Stomach (tissue), 9 donors: ENCODE results near the gene DND1. TPM values are rescaled to one million over a fixed set of nuclear protein-coding genes. Genes with fewer than 3 reads are reported as not detected.

ENCODE experiments used
- DNase-seq, 2 donors: peaks; one replicate each; pipeline versions ENCODE4 v3.0.0 to v3.0.0-alpha.2; 2013 to 2019
- H3K27ac ChIP-seq, 5 donors: fragments of 200-600 bp in 4 of 5; sonication (generic) in 4 of 5; one replicate each; pipeline ENCODE4 v1.5.1; 2013 to 2019; ENCODE audit warnings: mild to moderate bottlenecking in 1 of 5, moderate library complexity in 1 of 5
- H3K27me3 ChIP-seq, 3 donors: fragments of 200-600 bp; sonication (generic); one replicate each; pipeline ENCODE4 v1.5.1; 2017 to 2019; ENCODE audit warnings: mixed run types in 1 of 3
- H3K36me3 ChIP-seq, 4 donors: fragments of 200-600 bp; sonication (generic); 1 replicate in 3 of 4; 2 replicates in 1 of 4; pipeline ENCODE4 v1.5.1; 2016 to 2019
- H3K4me1 ChIP-seq, 4 donors: fragments of 200-600 bp; sonication (generic); one replicate each; pipeline ENCODE4 v1.5.1; 2016 to 2019
- H3K4me3 ChIP-seq, 4 donors: fragments of 200-600 bp; sonication (generic) in 3 of 4; one replicate each; pipeline ENCODE4 v1.5.1; 2016 to 2019; ENCODE audit warnings: mild to moderate bottlenecking in 1 of 4
- H3K9me3 ChIP-seq, 4 donors: fragments of 200-600 bp; sonication (generic); one replicate each; pipeline ENCODE4 v1.5.1; 2016 to 2019
- EP300 ChIP-seq: sonication (generic); formaldehyde crosslinking; IDR thresholded peaks from one replicate; pipeline ENCODE4 v1.6.1; 2017; ENCODE audit warnings: antibody characterized with exemption
- POLR2A ChIP-seq, 4 donors: fragments of 450-650 bp; IDR thresholded peaks; one replicate each; pipeline ENCODE4 v1.6.1; 2016; ENCODE audit warnings: antibody characterized with exemption in 4 of 4, control low read depth in 2 of 4, mild to moderate bottlenecking in 1 of 4, moderate library complexity in 1 of 4
- POLR2AphosphoS5 ChIP-seq, 3 donors: sonication (generic); formaldehyde crosslinking; IDR thresholded peaks; one replicate each; pipeline ENCODE4 v1.6.1; 2016; ENCODE audit warnings: antibody characterized with exemption in 3 of 3
- WGBS, 5 donors: extraction: QIAGEN DNeasy Blood & Tissue Kit in 3 of 5; methylation state at CpG; one replicate each; pipeline versions ENCODE4 v1.1.5 to v1.1.7; 2013 to 2018; 5-methylcytosine and 5-hydroxymethylcytosine counted together
- intact Hi-C: fragments of 100-400 bp; cut with DNase I; formaldehyde crosslinking; loops from one replicate; pipeline ENCODE4 v1.15.1; 2023; ENCODE audit warnings: low total_unique reads
- polyA plus RNA-seq, 3 donors: library from polyadenylated mRNA; stranded (reverse); fragments of 200-250 nt; gene quantifications; one replicate each; pipeline ENCODE4 v1.2.3, GENCODE V29; 2013
- total RNA-seq, 5 donors: library from RNA; depleted of rRNA; stranded (reverse); fragments of >200 nt; gene quantifications; one replicate each; pipeline versions ENCODE4 v1.1.0 to v1.2.3, GENCODE V29; 2014 to 2016
- TF ChIP-seq, protein P1 (sequence below), 7 experiments: fragments of 450-650 bp in 4 of 7; fragments of 200-600 bp in 3 of 7; sonication (generic) in 3 of 7; IDR thresholded peaks; one replicate each; pipeline ENCODE4 v1.5.1; 2016 to 2019; ENCODE audit warnings: antibody characterized with exemption in 7 of 7, control low read depth in 2 of 7, mild to moderate bottlenecking in 1 of 7
- donor health status: healthy with polysubstance abuse.
- donor health status: Bipolar disorder and iron deficiency.
- donor health status: healthy.

DND1 gene
- total and polyA plus RNA-seq, 8 donors: 0.50 to 6.4 (median 1.5) TPM; not detected in 4

DNA sequence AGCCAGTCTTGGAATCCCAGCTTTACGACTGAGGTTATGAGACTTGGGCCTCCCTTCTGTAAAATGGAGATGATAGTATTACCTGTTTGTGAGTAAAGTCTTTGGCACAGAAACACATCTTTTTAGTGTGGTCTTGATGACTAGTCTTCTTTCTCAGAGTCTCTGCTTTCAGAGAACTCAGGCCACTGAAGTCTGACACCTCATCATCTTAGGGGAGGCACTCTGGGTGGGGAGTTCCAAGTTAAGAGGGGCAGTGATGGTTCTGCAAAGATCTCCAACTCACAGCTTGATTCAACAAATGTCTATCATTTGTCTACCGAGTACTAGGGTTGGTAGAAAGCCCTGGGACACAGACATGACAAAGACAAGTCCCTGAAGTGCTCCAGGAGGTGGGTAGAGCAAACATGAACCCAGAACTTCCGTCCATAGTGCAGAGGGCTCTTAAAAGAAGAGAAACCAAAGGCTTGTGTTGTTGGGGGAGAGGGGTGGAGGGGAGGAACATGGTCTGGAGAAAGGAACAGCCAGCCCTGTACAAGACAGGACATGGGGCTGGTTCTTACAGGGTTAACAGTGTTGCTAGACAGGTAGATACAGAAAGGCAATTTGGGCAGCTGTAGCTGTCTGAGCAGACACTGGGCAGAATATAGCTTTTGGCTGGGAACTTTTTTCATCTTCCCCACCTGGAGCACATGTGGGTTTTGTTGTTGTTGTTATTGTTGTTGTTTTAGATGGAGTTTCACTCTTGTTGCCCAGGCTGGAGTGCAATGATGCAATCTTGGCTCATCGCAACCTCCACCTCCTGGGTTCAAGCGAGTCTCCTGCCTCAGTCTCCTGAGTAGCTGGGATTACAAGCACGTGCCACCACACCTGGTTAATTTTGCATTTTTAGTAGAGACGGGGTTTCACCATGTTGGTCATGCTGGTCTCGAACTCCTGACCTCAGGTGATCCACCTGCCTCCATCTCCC is 37.8 kb downstream of the DND1 start:
- DNase-seq: no peak
- H3K36me3 ChIP-seq: no peaks in the 10 kb centered on the region
- intact Hi-C loops: no loop called here
- H3K9me3 ChIP-seq: no peaks in the 10 kb centered on the region
- no peaks in the 10 kb centered on the region for H3K27me3 ChIP-seq
- H3K4me3 ChIP-seq: no peak overlapping the region
- 80 to 86% (median 85%) methylated on average over 7 to 8 of the region's 8 CpGs for WGBS, 5 donors
- H3K4me1 ChIP-seq: peaks cover 17 to 61% (median 38%) of the 10 kb centered on the region in 4 donors
- TF ChIP-seq EP300: no peak
- TF ChIP-seq POLR2AphosphoS5 (IDR thresholded peaks at IDR 0.05): no peak
- TF ChIP-seq, protein P1, sequence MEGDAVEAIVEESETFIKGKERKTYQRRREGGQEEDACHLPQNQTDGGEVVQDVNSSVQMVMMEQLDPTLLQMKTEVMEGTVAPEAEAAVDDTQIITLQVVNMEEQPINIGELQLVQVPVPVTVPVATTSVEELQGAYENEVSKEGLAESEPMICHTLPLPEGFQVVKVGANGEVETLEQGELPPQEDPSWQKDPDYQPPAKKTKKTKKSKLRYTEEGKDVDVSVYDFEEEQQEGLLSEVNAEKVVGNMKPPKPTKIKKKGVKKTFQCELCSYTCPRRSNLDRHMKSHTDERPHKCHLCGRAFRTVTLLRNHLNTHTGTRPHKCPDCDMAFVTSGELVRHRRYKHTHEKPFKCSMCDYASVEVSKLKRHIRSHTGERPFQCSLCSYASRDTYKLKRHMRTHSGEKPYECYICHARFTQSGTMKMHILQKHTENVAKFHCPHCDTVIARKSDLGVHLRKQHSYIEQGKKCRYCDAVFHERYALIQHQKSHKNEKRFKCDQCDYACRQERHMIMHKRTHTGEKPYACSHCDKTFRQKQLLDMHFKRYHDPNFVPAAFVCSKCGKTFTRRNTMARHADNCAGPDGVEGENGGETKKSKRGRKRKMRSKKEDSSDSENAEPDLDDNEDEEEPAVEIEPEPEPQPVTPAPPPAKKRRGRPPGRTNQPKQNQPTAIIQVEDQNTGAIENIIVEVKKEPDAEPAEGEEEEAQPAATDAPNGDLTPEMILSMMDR (IDR thresholded peaks at IDR 0.05): no peak
- no peak for TF ChIP-seq POLR2A (IDR thresholded peaks at IDR 0.05)
- H3K27ac ChIP-seq: no peak overlapping the region

DNA sequence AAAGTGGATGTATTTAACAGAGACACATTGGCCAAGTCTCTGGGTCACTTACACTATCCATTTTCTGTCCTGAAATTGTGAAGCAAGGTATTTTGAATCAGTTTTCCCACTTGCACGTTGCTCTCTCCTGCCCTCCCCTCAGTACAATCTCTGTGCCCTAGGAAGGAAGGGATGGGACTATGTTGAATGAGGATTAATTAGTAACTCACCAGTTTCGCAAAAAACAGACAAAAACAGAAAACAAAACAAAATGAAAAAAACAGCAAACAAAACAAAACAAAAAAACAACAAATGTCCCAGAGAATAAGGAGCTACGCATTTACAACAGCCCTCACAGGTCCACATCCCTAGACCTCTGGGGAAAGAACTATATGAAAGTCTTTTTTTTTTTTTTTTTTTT is 39.3 kb downstream of the DND1 start:
- Histone ChIP-seq H3K27ac (peak overlapping the region in 1 of 5 donors; percentile 86), H3K4me3 (no peak overlapping the region), H3K27me3 (no peaks in the 10 kb centered on the region), H3K4me1 (peaks cover 11 to 52% (median 29%) of the 10 kb centered on the region in 4 donors), H3K9me3 (no peaks in the 10 kb centered on the region), H3K36me3 (no peaks in the 10 kb centered on the region)
- 48 to 85% (median 67%) methylated on average over 3 of the region's 3 CpGs for WGBS, 5 donors
- no peak for TF ChIP-seq POLR2AphosphoS5 (IDR thresholded peaks at IDR 0.05)
- TF ChIP-seq POLR2A (IDR thresholded peaks at IDR 0.05): no peak
- TF ChIP-seq EP300: no peak
- TF ChIP-seq, protein P1 (IDR thresholded peaks at IDR 0.05): no peak
- intact Hi-C loops: loop anchor here (5.0 kb wide), 1 partner anchor 67 kb away; no protein-coding TSS in a partner anchor
- no peak for DNase-seq

DNA sequence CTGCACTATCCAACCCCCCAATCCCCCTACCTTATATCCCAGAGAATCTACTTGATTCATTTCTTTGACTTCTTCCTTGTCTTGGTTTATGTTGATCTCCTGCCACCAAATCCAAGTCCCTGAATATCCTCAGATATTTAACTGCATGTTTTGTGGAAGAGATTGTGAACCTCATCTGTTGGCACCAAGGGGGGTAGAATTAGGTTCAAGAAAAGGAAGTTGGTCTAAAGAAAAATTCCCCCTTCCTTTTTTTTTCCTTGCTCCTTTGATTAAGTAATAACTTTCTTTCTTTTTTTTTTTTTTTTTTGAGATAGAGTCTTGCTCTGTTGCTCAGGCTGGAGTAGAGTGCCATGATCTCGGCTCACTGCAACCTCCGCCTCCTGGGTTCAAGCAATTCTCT is 39.9 kb downstream of the DND1 start:
- 84 to 100% (median 95%) methylated on average over 2 of the region's 2 CpGs for WGBS, 5 donors
- no peak for TF ChIP-seq POLR2AphosphoS5 (IDR thresholded peaks at IDR 0.05)
- TF ChIP-seq POLR2A (IDR thresholded peaks at IDR 0.05): no peak
- TF ChIP-seq, protein P1 (IDR thresholded peaks at IDR 0.05): no peak
- no peak for TF ChIP-seq EP300
- intact Hi-C loops: loop anchor here (5.0 kb wide), 1 partner anchor 66 kb away; no protein-coding TSS in a partner anchor
- Histone ChIP-seq H3K27ac (peak overlapping the region in 4 of 5 donors; percentile 70 to 86 (median 78)), H3K4me1 (peaks cover 7 to 47% (median 24%) of the 10 kb centered on the region in 4 donors), H3K9me3 (no peaks in the 10 kb centered on the region), H3K27me3 (no peaks in the 10 kb centered on the region), H3K4me3 (peak overlapping the region; percentile 54 to 63 (median 58)), H3K36me3 (no peaks in the 10 kb centered on the region)
- no peak for DNase-seq

DNA sequence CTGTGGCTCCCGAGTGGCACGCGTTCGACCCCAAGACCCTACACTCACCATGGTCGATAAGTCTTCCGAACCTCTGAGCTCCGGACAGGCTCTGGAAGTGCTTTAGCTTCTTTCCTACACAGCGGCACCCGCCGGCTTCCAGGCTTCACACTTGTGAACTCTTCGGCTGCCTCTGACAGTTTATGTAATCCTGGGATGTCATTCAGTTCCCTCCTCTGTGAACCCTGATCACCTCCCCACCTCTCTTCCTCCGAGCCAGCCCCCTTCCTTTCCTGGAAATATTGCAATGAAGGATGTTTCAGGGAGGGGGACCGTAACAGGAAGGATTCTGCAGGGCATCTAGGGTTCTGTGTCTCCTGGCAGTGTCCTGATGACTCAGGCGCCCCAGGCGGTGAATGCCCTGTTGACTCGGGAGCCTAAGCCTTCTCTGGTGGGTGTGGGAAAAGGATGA is 40.3 kb downstream of the DND1 start, which contains the start of gene CD14:
TSS of gene CD14 (minus strand) at position 155 of the 451 bp plus-strand sequence. CDS start at position 51, 104 bp downstream.
- peak in 1 of 2 donors; percentile 47 for DNase-seq
- H3K27ac ChIP-seq: peak within 1 kb of the TSS; percentile 27 to 86 (median 73)
- peaks cover 7 to 42% (median 20%) of the 10 kb centered on the region in 4 donors for H3K4me1 ChIP-seq
- H3K27me3 ChIP-seq: no peaks in the 10 kb centered on the region
- H3K36me3 ChIP-seq: no peaks in the 10 kb centered on the region
- TF ChIP-seq EP300 (no peak), POLR2AphosphoS5 (IDR thresholded peaks at IDR 0.05) (peak in 1 of 3 donors; percentile 2)
- H3K4me3 ChIP-seq: peak within 1 kb of the TSS; percentile 54 to 63 (median 58)
- no peaks in the 10 kb centered on the region for H3K9me3 ChIP-seq
- intact Hi-C loops: loop anchor here (5.0 kb wide), 1 partner anchor 66 kb away; no protein-coding TSS in a partner anchor
- 10 to 14% (median 11%) methylated on average over 15 to 16 of the region's 16 CpGs for WGBS, 5 donors
